ENCODE measurements around the gene ABL1. TPM values are rescaled to one million over a fixed set of nuclear protein-coding genes. Genes with fewer than 3 reads are reported as not detected.
"Not testable (repeated sequence)": the region's sequence is repeated elsewhere in the genome, so short reads cannot be mapped to it uniquely, and the experiment has no call there.

The ABL1 gene
- total RNA-seq, 1 donor from 2014 or later: 21.8 TPM

DNA sequence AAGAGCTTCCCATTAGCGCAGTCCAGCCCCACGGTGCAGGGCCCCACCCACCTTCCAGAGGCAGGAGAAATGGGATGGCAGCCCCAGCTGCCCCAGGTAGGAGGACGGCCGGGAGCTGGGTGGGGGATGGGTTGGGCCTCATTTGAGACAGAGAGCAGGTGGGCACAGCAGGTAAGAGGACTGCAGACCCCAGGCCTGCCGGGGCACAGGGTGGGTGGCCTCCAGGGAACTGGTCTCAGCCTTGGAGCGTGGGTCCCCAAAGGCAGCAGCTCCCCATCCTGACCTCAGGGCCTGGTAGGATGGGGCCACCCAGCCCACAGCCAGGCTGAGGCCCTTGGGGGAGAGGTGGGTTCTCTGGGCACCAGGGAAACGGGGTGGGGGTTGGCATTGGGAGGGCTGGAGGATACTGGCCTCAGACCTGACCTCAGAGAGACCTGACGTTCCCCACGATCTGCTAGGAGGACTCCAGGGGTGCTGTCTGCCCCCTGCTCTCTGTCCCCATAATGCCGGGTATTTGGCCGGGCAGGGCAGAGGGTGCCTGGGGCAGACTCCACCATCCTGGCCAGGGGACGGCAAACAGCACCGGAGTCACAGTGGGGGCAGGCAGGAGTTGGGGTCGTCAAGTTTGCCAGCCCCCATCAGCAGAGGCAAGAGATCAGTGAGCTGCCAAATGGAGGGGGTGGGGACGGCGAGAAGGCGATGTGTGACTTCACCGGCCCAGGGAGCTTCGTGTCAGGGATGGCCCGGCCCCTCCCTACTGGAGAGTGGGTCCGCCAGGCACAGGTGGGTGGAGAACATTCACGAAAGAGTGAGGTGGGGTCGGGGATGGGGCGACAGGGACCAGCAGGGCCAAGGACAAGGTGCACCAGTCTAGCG is 68.4 kb downstream of the ABL1 start:
- DNase-seq (ENCODE audit: low read depth in 2 of 2): no peak

DNA sequence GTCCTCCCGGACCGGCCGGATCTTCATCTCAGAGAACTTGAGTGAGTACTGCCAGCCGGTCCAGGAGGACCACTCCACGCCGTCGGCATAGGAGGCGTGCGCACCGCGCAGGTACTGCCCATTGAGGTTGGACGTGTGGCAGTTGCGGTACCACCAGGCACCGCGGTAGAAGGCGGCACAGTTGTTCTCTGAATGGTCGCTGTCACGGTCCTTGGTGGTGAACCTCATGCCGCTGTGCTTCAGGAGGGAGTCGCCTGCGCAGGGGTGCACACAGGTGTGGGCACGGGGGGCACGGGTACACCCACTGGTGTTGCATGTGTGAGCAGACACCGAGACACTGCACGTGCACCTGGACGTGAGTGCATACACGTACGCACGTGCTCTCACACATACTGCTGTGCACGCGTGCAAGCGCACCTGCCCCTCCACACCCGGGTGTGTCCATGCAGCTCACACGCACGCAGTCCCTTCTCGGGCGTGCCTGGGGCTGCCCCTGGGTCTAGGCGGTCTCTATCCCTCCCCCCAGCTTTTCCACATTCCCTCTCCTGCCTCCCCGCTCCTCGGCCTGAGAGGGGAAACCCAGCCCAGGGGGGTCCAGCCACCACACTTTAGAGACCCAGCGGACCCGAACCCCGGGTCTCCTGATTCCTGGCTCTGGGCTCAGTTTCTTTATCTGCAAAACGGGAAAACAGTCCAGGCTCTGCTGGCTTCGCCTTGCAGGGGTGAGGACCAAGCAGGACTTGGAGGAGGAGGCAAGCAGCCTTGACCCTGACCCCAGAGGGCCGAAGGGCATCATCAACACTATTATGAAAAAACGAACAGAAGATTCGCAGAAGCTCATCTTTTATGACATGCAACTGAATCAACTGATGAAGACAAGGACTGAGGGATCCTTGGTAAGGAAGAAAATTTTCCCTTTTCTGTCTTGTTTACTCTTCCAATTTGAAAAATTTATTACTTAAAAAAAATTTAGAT is 69.3 kb downstream of the ABL1 start:
- no peak for DNase-seq (ENCODE audit: low read depth in 2 of 2)

DNA sequence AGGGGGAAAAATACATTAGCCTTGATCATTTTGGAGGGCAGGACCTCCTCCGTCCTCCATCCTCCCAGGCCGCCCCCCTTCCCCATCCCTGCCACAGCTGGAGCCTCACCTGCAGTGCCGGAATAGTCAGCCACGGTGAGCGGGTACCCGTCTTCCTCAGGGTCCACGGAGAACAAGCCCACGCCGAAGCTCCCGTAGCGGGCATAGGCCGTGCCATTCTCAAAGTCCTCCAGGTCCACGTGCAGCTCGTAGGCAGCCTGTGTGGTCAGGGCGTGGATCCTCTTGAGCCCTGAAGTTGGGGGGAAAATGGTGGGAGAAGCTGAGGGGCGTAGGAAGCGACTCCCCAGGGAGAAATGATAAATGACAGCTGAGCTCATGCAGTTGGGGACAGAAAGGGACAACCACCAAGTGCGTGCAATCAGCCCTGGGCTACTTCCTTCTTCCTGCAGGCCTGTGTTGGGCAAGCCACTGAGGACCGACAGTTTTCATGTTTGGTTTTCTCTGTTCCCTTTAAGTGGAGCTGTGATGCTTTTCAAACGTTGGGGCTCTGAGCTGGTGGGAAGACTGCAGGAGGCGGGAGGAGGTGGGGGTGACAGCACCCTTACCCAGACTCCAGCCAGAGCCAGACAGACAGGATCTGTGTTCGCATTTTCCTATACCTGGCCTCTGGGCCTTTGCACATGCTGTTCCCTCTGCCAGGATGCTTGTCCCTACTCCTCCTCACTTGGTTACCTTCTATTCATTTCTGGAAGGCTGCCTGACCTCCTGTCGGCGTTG is 70.3 kb downstream of the ABL1 start:
- no peak for DNase-seq (ENCODE audit: low read depth in 2 of 2)

DNA sequence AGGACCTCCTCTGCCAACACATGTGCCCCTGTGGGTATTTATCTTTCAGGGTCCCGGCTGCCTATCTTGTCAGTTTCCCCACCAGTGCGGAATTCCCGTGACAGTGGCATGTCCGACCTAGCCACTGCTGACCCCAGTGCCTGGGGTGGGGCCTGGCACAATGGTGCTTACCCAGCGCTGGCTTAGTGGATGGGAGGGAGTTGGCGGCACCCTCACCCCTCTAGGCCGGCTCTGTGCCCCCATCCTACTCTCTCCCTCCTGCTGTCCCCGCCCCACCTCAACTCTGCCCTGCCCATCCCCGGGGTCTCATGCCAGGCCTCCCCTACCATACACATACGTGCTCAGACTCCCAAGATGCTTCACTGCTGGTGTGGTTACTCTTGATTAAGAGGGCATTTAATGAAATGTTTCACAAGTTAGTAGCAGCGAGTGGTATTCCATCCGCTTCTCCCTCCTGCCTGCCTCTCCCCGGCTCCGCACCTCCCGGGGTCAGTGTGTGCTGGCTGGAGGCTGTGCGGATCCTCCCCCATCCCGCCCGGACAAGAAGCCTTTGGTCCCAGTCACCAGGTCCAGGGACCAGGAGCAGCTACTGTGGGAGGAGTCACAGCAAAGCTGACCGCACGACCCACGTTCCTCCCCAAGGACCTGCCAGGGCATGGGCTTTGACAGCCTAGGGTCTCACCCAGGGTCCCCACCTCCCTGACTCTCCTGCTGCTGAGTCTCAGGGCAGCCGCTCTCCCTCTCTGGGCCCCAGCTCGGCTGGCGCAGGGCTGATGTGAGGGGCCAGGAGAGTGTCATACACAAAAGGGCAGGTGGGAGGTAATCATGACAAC is 71.1 kb downstream of the ABL1 start:
- no peak for DNase-seq (ENCODE audit: low read depth in 2 of 2)

DNA sequence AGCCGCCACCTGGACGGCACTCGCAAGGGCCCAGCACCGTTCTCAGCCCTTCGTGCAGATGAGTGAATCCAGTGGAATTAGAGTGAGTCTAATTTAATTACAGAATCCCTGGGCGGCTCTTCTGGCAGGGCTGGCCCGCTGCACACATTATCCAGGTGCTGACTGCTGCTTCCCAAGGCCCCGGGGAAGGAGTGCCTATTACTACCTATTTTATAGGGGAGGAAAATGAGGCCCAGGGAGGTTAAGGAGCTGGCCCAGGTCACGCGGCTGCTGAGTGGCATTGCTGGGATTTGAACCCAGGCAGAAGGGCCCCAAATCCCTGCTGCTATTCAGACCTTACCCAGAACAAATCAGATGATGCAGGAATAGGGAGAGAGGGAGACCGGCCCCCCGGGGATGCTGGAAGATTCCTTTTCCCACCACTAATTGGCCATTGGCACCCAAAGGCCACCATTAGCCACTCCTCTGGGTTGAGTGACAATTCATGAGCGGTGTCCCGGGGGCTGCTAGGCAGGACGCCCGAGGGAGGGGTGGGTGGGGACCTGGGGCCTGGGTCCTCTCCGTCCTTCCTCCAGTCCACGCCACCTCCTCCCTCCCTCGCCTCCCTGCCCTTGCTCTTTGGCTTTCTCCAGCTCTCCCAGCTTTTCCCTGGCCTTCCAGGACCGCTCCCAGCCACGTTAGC is 71.8 kb downstream of the ABL1 start:
- DNase-seq (ENCODE audit: low read depth in 2 of 2): no peak

DNA sequence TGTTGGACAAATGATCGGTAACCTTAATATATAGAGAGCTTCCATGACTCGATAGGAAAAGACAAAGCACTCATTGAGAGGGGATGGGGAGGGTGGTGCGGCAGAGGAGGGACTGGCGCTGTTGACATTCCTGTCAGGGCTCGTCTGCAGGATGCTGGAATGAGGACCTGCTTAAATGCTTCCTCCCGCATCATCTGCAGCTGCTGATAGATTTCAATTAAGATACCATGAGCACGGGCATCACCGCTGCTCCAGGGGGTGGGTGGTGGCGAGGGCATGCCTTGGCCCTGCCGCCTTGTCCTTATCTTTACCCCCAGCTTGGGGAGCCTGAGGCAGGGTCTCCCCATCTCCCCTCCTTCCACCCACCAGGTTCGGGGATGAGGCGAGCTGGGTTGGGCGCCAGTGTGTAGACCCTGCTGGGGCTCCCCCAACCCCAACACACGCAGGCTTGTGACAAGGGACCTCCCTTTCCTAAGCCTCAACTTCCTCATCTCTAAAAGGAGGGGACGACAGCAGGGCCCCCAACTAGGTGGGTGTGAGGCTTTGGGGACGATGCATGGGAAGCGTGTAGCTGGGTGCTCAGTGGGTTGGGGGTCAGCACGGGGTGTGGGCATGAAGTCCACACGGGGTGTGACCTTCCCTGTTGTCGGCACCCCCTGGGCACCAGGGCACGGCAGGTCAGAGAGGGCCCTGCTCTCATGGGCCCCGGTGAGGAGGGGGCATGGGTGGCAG is 73.3 kb downstream of the ABL1 start:
- no peak for DNase-seq (ENCODE audit: low read depth in 2 of 2)

DNA sequence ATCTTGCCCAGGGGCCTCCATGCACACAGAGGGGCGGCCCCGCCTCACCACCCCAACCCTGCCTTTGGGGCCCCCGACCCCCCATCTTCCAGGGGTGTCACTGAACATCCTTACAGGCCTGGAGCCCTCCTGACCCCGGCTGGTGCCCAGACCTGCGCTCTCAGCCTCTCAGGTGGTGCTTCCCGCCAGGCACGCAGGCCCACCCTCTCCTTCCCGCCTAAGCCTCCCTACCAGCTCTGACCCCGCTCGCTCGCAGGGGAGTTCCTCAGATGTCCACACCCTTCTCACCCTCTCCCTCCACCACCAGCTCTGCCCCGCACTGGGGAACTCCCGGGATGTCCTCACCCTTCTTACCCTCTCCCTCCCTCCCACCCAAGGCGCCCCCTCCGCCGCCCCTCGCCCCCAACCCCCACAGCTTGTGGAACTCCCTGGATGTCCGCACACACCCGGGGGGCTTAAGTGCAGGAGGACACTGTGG is 73.9 kb downstream of the ABL1 start:
- no peak for DNase-seq (ENCODE audit: low read depth in 2 of 2)

DNA sequence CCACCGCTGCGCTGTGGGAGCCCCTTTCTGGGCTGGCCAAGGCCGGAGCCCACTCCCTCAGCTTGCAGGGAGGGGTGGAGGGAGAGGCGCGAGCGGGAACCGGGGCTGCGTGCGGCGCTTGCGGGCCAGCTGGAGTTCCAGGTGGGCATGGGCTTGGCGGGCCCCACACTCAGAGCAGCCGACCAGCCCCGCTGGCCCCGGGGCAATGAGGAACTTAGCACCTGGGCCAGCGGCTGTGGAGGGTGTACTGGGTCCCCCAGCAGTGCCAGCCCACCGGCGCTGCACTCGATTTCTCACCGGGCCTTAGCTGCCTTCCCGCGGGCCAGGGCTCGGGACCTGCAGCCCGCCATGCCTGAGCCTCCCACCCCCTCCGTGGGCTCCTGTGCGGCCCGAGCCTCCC is 75.0 kb downstream of the ABL1 start:
- not testable (repeated sequence) for DNase-seq (ENCODE audit: low read depth in 2 of 2)

DNA sequence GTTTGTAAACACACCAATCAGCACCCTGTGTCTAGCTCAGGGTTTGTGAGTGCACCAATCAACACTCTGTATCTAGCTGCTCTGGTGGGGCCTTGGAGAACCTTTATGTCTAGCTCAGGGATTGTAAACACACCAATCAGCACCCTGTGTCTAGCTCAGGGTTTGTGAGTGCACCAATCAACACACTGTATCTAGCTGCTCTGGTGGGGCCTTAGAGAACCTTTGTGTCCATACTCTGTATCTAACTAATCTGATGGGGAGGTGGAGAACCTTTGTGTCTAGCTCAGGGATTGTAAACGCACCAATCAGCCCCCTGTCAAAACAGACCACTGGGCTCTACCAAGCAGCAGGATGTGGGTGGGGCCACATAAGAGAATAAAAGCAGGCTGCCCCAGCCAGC is 75.6 kb downstream of the ABL1 start:
- not testable (repeated sequence) for DNase-seq (ENCODE audit: low read depth in 2 of 2)

DNA sequence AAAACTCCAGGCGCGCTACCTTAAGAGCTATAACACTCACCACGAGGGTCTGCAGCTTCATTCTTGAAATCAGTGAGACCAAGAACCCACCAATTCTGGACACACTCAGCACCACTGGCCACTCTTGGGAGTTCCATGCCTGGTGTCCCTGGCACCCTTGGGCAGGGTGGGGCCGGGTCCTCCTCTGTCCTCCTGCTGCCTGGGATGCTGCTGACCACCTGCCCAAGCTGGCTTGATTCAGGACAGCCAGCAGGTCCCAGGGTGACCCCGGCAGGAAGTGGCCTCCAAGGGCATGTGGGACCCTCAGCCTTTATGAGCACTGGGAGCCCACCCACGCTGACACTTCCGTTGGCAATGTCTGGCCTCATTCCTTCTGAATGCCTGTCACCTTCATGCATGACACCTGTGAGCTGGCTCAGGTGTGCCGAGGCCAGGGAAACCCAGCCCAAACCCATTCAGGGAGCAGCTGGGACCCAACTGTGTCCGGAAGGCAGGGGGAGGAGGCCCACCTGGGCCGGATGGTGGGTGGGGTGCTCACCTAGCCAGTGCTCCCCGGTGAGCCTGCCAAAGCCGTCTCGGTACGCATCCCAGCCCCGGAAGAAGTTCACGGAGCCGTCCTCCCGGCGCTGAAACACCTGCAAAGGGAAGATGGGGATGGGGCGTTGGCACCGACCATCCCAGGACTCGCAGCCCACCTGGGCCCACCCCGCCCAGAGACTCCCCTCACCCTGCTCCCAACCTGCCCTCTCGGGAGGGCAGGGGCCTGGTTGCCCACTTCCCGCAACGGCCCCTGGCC is 76.4 kb downstream of the ABL1 start:
- DNase-seq (ENCODE audit: low read depth in 2 of 2): no peak

DNA sequence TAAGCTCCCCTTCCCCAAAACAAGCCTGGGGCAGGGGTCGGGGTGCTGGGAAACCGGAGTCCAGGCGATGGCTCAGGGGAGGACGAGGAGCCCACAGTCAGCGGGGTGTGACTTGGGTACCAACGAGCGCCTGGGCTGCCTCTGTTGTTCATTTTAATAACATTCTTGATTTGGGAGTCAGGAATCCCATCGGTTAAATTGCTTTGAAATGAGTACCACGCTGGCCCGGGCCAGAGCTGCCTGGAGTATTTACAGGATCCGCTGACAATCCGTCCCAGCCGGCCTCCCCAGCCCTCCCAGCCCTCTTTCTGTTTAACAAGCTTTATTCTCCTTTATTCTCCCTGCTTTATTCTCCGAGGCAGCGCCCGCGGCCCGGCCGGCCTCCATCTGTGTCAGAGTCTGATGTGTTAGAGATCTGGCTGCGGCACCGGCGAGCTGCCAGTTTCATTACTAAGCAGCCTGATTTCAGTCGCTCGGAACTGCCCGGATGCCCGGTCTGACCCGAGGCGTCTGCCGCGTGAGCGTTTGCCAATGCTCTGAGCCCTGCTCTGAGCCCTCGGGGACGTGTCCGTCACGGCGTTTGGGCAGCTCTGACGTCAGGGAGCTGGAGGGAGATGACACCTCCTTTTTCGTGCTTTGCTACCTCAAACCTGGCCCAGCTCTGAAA is 78.0 kb downstream of the ABL1 start:
- peak in 1 of 2 donors; percentile 79 for DNase-seq (ENCODE audit: low read depth in 2 of 2)

DNA sequence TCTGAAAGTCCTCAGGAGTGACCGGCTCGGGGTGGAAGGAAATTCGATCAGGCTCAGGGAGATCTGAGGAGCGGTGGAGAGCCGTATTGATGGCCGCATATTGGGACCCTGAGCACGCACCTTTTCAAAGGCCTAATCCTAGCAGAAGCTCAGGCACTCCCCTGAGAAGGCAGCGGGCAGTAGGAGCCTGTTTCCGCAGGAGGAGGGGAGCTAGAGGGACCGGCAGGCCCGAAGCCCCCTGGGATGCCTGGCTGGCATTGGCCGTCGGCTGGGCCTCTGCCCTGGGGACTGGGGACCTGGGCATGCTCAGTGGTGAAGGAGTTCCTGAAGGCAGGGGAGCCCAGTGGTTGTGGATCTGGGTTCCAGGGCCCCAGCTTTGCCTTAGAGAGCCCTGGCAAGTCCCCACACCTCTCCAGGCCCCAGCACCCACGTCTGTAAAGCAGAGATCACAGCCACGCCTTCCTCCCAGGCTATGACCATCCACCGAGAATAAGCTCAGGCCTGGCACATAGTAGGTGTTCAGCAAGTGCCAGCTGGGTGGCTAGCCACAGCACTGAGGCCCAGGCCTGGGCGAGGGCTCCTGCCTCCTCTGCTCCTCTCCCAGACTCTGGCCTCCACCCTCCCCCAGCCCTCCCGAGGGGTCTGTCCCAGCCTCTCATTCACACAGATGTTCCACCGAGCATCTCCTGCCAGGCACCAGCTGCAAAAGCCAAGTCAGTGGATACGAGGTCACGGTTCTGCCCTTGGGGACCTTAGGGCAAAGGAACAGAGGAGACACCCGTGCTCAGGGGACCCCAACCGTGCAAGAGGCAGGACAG is 78.8 kb downstream of the ABL1 start:
- DNase-seq (ENCODE audit: low read depth in 2 of 2): no peak

DNA sequence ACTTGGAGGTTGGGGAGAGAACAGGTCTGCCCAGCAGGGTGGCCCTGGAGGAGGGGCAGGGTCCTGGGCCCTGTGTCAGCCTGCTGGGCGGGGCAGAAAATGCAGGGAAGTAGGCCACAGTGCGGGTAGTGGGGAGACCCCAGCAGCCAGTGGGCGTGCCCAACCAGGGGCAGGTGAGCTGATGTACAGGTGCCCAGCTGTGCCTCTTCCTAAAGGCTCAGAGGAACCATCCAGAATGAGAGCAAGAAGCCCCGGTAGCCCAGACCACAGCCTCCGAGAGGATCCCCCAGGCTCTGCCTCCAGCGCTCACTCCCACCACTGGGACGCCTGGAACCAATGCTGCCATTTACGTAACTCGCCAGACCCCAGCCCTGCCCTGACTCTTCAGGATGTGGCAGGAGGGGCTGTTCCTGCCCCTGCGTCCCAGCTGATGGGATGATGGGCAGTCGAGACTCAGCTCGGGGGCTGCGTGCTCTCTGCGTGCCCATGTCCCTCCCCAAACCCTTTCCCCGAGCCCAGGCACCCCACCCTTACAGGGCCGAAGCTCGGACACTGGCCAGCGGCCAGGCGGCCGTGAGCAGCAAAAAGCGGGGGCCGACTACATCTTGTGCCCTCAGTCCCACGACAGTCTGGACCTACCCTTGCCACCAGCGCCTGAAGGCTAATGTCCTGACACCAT is 79.5 kb downstream of the ABL1 start:
- DNase-seq (ENCODE audit: low read depth in 2 of 2): no peak

DNA sequence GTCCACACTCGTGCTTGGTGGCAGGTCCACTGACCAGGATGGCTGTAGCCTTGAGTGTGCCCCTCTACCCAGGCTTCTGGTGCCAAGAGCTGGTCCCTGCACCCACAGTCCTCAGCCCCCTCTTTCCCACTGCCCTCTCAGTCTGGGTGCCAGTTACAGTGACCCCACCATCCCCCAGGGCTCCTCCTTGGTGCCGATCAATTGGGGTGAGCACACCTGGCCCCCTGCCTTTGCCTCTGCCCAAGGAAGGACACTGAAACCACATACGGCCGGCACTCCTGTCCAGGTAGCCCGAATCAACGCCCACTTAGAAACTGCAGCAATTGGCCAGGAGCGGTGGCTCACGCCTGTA is 80.0 kb downstream of the ABL1 start:
- no peak for DNase-seq (ENCODE audit: low read depth in 2 of 2)

DNA sequence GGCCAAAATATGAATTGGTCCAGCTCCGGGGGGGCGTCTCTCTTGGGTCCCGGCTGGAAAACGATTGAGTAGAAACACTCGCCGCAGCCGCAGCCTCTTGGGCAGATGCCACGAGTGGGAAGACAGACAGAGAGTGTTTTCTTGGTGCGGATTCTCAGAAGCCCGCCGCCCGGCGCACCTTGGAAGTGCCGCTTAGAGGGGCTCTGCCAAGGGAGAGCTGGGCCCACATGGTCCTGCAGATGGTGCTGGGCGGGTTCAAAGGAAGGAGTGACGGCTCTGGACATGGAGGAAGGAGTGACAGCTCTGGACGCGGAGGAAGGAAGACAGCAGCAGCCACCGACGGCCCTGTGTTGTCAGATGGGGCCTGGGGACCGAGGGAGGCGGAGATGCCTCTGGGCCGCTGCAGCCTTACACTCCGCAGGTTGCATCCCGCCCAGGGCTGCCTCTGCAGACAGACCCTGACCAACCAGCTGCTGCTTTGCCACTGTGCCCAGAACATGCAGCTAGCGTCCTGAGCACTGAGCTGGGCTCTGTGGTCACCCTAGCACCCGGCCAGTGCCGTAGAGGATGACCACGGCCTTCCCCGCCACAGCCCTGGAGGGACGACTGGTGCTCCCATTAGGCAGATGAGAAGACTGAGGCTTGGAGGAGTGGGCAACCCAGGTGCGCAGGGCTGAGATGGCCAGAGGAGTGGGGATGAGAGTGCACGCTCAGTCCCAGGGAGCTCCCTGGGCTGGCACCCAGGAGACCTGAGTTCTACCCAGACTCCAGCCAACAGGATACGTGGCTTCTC is 82.3 kb downstream of the ABL1 start:
- no peak for DNase-seq (ENCODE audit: low read depth in 2 of 2)
